Neural cell (in vitro differentiated cells): ENCODE data around the gene LCA5. TPM values are rescaled to one million over a fixed set of nuclear protein-coding genes. Genes with fewer than 3 reads are reported as not detected.

Experiments used
- H2AFZ ChIP-seq: fragments of 200-600, 300-800 bp; sonication (generic), shearing (Covaris generic); 2 replicates; pipeline ENCODE4 v1.6.0; 2014; ENCODE audit warnings: low read depth, mild to moderate bottlenecking, antibody characterized with exemption, low read length, moderate library complexity
- H3F3A ChIP-seq: fragments of 200-600 bp; shearing (Covaris generic); 2 replicates; pipeline ENCODE4 v1.6.1; 2016; ENCODE audit warnings: mild to moderate bottlenecking, moderate library complexity, mixed read lengths, antibody characterized with exemption, low read length; ENCODE audit not compliant: insufficient read depth, poor library complexity, severe bottlenecking
- H3K27ac ChIP-seq: fragments of 200-600, 300-800 bp; sonication (generic), shearing (Covaris generic); 2 replicates; pipeline ENCODE4 v1.5.1; 2014; ENCODE audit warnings: mild to moderate bottlenecking, low read length, moderate library complexity
- H3K27me3 ChIP-seq: fragments of 300-800, 200-600 bp; sonication (generic), shearing (Covaris generic); 2 replicates; pipeline ENCODE4 v1.6.0; 2014; ENCODE audit warnings: mild to moderate bottlenecking, low read depth, low read length, moderate library complexity; ENCODE audit not compliant: insufficient read depth
- H3K36me3 ChIP-seq: fragments of 300-800, 200-600 bp; sonication (generic), shearing (Covaris generic); 2 replicates; pipeline ENCODE4 v1.5.1; 2014; ENCODE audit warnings: mild to moderate bottlenecking, antibody characterized with exemption, low read length, moderate library complexity; ENCODE audit not compliant: insufficient read depth
- H3K4me2 ChIP-seq: fragments of 300-800, 200-600 bp; sonication (generic), shearing (Covaris generic); 2 replicates; pipeline ENCODE4 v1.6.0; 2014; ENCODE audit warnings: mild to moderate bottlenecking, low read length
- H3K4me3 ChIP-seq: fragments of 300-800, 200-600 bp; sonication (generic), shearing (Covaris generic); 2 replicates; pipeline ENCODE4 v1.5.1; 2014; ENCODE audit warnings: mild to moderate bottlenecking, low read length, moderate library complexity
- H3K79me2 ChIP-seq: fragments of 200-600 bp; shearing (Covaris generic); replicated peaks from 2 replicates; pipeline ENCODE4 v1.6.0; 2014; ENCODE audit warnings: mild to moderate bottlenecking, low read length, moderate library complexity; ENCODE audit not compliant: insufficient read depth
- H3K9ac ChIP-seq: fragments of 300-800, 200-600 bp; sonication (generic), shearing (Covaris generic); 2 replicates; pipeline ENCODE4 v1.6.1; 2016; ENCODE audit warnings: mild to moderate bottlenecking, low read length, mixed read lengths
- H3K9me2 ChIP-seq: fragments of 200-600 bp; shearing (Covaris generic); 2 replicates; pipeline ENCODE4 v1.6.1; 2016; ENCODE audit warnings: mild to moderate bottlenecking, low read length, mixed read lengths; ENCODE audit not compliant: insufficient read depth
- H3K9me3 ChIP-seq: fragments of 200-600, 300-800 bp; sonication (generic), shearing (Covaris generic); 2 replicates; pipeline ENCODE4 v1.6.1; 2016; ENCODE audit warnings: mild to moderate bottlenecking, mixed run types, low read length, moderate library complexity, mixed read lengths
- H4K20me1 ChIP-seq: fragments of 200-600 bp; shearing (Covaris generic); 2 replicates; pipeline ENCODE4 v1.6.1; 2016; ENCODE audit warnings: mild to moderate bottlenecking, mixed run types; ENCODE audit not compliant: insufficient read depth
- CTCF ChIP-seq: fragments of 450-650 bp; IDR thresholded peaks from 2 replicates; pipeline ENCODE4 v1.5.1; 2014; ENCODE audit warnings: antibody characterized with exemption, mild to moderate bottlenecking, moderate library complexity; ENCODE audit not compliant: poor library complexity, severe bottlenecking
- EP300 ChIP-seq: fragments of 450-650 bp; conservative IDR thresholded peaks from 2 replicates; pipeline ENCODE4 v1.6.1; 2014; ENCODE audit warnings: antibody characterized with exemption, mild to moderate bottlenecking, moderate library complexity; ENCODE audit not compliant: poor library complexity, severe bottlenecking
- EZH2 ChIP-seq: fragments of 200-600, 300-800 bp; shearing (Covaris generic), sonication (generic); IDR thresholded peaks from 2 replicates; pipeline ENCODE4 v1.6.1; 2014; ENCODE audit warnings: antibody characterized with exemption, low read length, borderline replicate concordance, mild to moderate bottlenecking; ENCODE audit not compliant: insufficient read depth, poor library complexity, severe bottlenecking
- MXI1 ChIP-seq: fragments of 450-650 bp; conservative IDR thresholded peaks from 2 replicates; pipeline ENCODE4 v1.6.1; 2014; ENCODE audit warnings: antibody characterized with exemption, mild to moderate bottlenecking; ENCODE audit not compliant: poor library complexity, severe bottlenecking
- POLR2AphosphoS5 ChIP-seq: IDR thresholded peaks from 2 replicates; pipeline ENCODE4 v1.6.1; 2012
- RAD21 ChIP-seq: fragments of 450-650 bp; conservative IDR thresholded peaks from 2 replicates; pipeline ENCODE4 v1.6.1; 2014; ENCODE audit warnings: antibody characterized with exemption, mild to moderate bottlenecking, moderate library complexity
- REST ChIP-seq: IDR thresholded peaks from 2 replicates; pipeline ENCODE4 v1.6.1; 2012; ENCODE audit warnings: borderline replicate concordance
- SMC3 ChIP-seq: fragments of 450-650 bp; conservative IDR thresholded peaks from 2 replicates; pipeline ENCODE4 v1.6.1; 2014; ENCODE audit warnings: antibody characterized with exemption, mild to moderate bottlenecking, moderate library complexity; ENCODE audit not compliant: poor library complexity
- TAF1 ChIP-seq: IDR thresholded peaks from 2 replicates; pipeline ENCODE4 v1.6.1; 2012; ENCODE audit warnings: low read depth
- polyA plus RNA-seq: library from polyadenylated mRNA; depleted of rRNA; stranded (reverse); fragments of >200 nt; gene quantifications from 2 replicates; pipeline ENCODE4 v1.2.3, GENCODE V29; 2014

Gene LCA5
- polyA plus RNA-seq, 1 donor from 2014 or later: 13.2 TPM

- no peaks in the 10 kb centered on the region for H3K36me3 ChIP-seq
- H3K4me3 ChIP-seq: no peak overlapping the region
- H3K9me2 ChIP-seq: no peaks in the 10 kb centered on the region
- H3K27me3 ChIP-seq: no peaks in the 10 kb centered on the region
- no peak overlapping the region for H3K4me2 ChIP-seq
- no peaks in the 10 kb centered on the region for H4K20me1 ChIP-seq
- H3K9ac ChIP-seq: no peak overlapping the region
- no peaks in the 10 kb centered on the region for H3F3A ChIP-seq
- TF ChIP-seq EP300: no peak
- no peak for TF ChIP-seq POLR2AphosphoS5
- no peak for TF ChIP-seq TAF1
- TF ChIP-seq SMC3: no peak
- no peak for TF ChIP-seq MXI1
- TF ChIP-seq EZH2: no peak
- no peak for TF ChIP-seq CTCF
- TF ChIP-seq REST: no peak
- TF ChIP-seq RAD21: no peak
- H2AFZ ChIP-seq: no peak overlapping the region
- H3K27ac ChIP-seq: no peak overlapping the region
- no peaks in the 10 kb centered on the region for H3K9me3 ChIP-seq
- H3K79me2 ChIP-seq: no peaks in the 10 kb centered on the region
These were observed 24.1 kb downstream of the LCA5 start for GRCh38 chr6:79513111-79513510.

GRCh38 chr6:79512014-79512413 is 25.2 kb downstream of the LCA5 start:
- Histone ChIP-seq H2AFZ (no peak overlapping the region), H3K79me2 (no peaks in the 10 kb centered on the region), H3K27ac (no peak overlapping the region), H3F3A (no peaks in the 10 kb centered on the region), H3K9ac (no peak overlapping the region), H3K9me3 (no peaks in the 10 kb centered on the region), H3K9me2 (no peaks in the 10 kb centered on the region), H3K4me2 (no peak overlapping the region), H3K4me3 (no peak overlapping the region), H3K27me3 (no peaks in the 10 kb centered on the region), H4K20me1 (no peaks in the 10 kb centered on the region), H3K36me3 (no peaks in the 10 kb centered on the region)
- no peak for TF ChIP-seq TAF1
- TF ChIP-seq SMC3: no peak
- TF ChIP-seq MXI1: no peak
- no peak for TF ChIP-seq EZH2
- TF ChIP-seq CTCF: no peak
- no peak for TF ChIP-seq POLR2AphosphoS5
- no peak for TF ChIP-seq RAD21
- no peak for TF ChIP-seq EP300
- TF ChIP-seq REST: no peak
